ENCODE results near the gene GYS2. TPM values are rescaled to one million over a fixed set of nuclear protein-coding genes. Genes with fewer than 3 reads are reported as not detected.

Gene GYS2
- total RNA-seq: not detected

DNA sequence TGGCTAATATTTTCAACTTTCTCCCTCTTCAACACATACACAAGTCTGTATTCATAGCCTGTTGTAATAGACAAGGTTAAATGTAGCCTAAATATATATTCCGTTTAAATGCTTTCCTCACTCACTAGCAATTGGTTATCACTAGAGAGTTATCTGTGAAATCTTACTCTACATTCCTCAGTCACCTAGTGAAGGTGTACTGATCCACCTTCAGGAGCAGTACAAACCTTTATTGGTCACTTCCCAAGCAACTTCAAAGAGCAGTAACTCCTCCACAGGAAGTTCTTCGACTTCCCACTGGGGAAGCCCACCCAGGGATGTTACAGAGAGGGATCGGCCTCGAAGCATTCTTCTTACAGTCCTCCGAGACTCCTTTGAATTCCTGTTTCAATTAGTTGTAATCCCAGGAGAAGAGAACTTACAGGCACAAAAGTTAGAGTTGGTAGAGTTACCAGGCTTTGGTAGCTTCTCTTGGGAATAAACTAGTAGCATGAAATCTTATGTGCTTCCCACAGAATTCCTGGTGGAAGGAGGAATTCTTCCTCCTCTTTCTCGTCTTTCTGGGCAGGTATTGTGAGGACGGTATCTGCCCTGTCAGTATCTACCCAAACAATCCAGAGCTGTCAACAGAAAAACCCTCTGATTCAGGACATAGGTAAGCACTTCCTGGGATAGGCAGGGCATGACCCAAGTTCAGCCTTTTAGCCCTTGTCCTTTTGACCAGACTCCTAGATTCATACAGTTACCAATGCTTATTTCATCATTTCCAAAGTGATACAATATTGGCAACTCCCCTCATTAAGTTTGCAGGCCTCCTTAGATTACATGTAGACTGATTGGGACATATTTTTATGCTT lies at the start of gene GYS2:
Gene GYS2 (minus strand): TSS at position 603 of the 857 bp plus-strand sequence. CDS start 255 bp downstream, at position 348.

DNA sequence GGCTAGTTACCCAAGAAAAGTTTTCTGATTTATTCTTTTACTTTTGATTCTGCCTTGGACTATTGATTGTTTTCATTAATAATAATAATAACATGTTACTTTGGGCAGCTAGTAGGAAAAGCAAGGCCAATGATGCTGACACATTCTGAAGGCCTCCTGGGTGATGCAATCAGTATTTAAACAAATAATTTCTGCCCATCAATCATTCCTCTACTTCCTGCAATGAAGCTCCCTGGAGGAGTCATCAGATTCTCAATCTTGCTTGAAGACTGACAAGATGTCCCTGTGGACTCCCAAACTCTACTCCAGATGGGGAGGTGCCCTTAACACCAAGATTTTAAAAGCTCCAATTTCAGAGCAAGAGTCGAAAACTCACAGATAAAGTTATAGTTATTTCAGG lies 78.6 kb downstream of the GYS2 start, which contains the start of gene SPX:
Gene SPX (plus strand): TSS at position 244 of the 400 bp plus-strand sequence. CDS start 177 bp downstream, outside the sequence.

DNA sequence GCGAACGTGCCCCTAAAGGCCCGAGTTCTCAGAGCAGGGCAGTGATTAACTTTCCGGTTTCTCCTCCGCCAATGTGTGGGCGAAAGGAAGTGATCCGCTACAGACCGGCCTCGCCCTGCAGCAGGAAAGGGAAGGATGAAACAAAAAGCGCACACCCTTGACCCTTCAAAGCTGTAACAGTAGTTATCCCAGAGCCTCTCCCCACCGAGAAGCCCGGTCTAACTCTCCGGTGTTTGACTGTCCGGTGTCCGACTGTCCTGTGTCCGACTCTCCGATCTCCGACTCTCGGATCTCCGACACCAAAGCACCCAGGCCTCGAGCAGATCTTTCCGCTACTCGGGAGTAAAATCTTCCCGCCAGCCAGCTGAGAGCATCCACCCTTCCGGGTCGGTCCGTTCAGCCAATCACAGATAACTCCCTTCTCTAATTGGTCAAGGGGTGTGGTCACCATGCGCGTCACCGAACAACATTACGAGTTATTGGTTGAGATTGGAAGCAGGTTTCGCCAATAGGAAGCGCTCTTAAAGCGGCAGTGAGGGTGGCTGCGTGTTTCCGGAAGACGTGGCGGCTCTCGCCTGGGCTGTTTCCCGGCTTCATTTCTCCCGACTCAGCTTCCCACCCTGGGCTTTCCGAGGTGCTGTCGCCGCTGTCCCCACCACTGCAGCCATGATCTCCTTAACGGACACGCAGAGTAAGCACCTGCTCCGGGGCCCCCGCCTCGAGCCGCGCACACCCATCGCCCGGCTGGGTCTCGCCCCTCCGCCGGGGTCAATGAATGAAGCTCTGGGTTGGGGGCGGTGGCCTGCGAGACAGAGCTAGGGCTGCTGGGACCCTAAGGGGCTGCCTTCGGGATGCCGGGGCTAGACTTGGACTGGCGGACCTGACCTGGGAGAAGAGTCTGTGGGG lies 103.1 kb downstream of the GYS2 start, which contains the start of the genes GOLT1B and RECQL:
Gene GOLT1B (plus strand): TSS at position 532 of the 906 bp plus-strand sequence. CDS start 135 bp downstream, at position 667.
Gene RECQL (minus strand): TSS at position 378 of the 906 bp plus-strand sequence. CDS start 2,065 bp downstream, outside the sequence.

Other genes with a start within 250 kb of the GYS2 start
- not detected for gene IAPP, start 231.9 kb downstream of the GYS2 start, total RNA-seq
- gene PYROXD1, start 167.2 kb downstream of the GYS2 start, total RNA-seq: 14.2 TPM
- gene RECQL, start 103.2 kb downstream of the GYS2 start, total RNA-seq: 25.8 TPM
- gene GOLT1B, start 103.1 kb downstream of the GYS2 start, total RNA-seq: 19.4 TPM
- gene SPX, start 78.6 kb downstream of the GYS2 start, total RNA-seq: 13.3 TPM
- gene LDHB, start 53.0 kb upstream of the GYS2 start, total RNA-seq: 593 TPM
- 28.3 TPM for gene KCNJ8, start 169.9 kb upstream of the GYS2 start, total RNA-seq